GM12891 (cell line): ENCODE results near the gene LRRC7.

Source experiments
- POLR2A ChIP-seq: IDR thresholded peaks from 2 replicates; pipeline ENCODE4 v1.6.1; 2011; ENCODE audit warnings: low read depth, low read length, control low read depth
- POLR2AphosphoS5 ChIP-seq: IDR thresholded peaks from 2 replicates; pipeline ENCODE4 v1.6.1; 2011; ENCODE audit warnings: low read depth, low read length, control low read depth
- POU2F2 ChIP-seq: IDR thresholded peaks from 2 replicates; pipeline ENCODE4 v1.6.1; 2011; ENCODE audit warnings: low read depth, mild to moderate bottlenecking, control low read depth, low read length, moderate library complexity

GRCh38 chr1:69994241-69994640, 426.5 kb downstream of the LRRC7 start:
- TF ChIP-seq POLR2A (no peak), POLR2AphosphoS5 (no peak), POU2F2 (no peak)
